Esophagus muscularis mucosa (tissue), 4 donors: ENCODE measurements around the gene METTL26. TPM values are rescaled to one million over a fixed set of nuclear protein-coding genes. Genes with fewer than 3 reads are reported as not detected.
A peak's percentile ranks its signal among the peaks of the same experiment; 100 is the strongest.

ENCODE experiments used
- DNase-seq: peaks from one replicate; pipeline ENCODE4 v3.0.0-alpha.2; 2017; ENCODE audit errors: extremely low spot score
- H3K27ac ChIP-seq, 4 donors: fragments of 200-600 bp; sonication (generic); replicated peaks in 1 of 4; 1 replicate in 3 of 4; 2 replicates in 1 of 4; pipeline ENCODE4 v1.5.1; 2016 to 2019; ENCODE audit warnings: mild to moderate bottlenecking in 1 of 4
- H3K27me3 ChIP-seq, 4 donors: fragments of 200-600 bp; sonication (generic); one replicate each; pipeline versions ENCODE4 v1.5.1 to v1.6.0; 2016 to 2019
- H3K36me3 ChIP-seq, 4 donors: fragments of 200-600 bp; sonication (generic); one replicate each; pipeline ENCODE4 v1.5.1; 2016 to 2019
- H3K4me1 ChIP-seq, 4 donors: fragments of 200-600 bp; sonication (generic); one replicate each; pipeline ENCODE4 v1.5.1; 2016 to 2019
- H3K4me3 ChIP-seq, 4 donors: fragments of 200-600 bp; sonication (generic); 1 replicate in 2 of 4; 2 replicates in 2 of 4; pipeline ENCODE4 v1.5.1; 2016 to 2019; ENCODE audit warnings: mild to moderate bottlenecking in 4 of 4, moderate library complexity in 1 of 4
- H3K9me3 ChIP-seq, 4 donors: fragments of 200-600 bp; sonication (generic); 1 replicate in 3 of 4; 2 replicates in 1 of 4; pipeline ENCODE4 v1.5.1; 2016 to 2019
- EP300 ChIP-seq: sonication (generic); formaldehyde crosslinking; IDR thresholded peaks from one replicate; pipeline ENCODE4 v1.6.1; 2017; ENCODE audit warnings: antibody characterized with exemption
- POLR2A ChIP-seq: fragments of 450-650 bp; IDR thresholded peaks from one replicate; pipeline ENCODE4 v1.6.1; 2017; ENCODE audit warnings: antibody characterized with exemption, moderate library complexity, mild to moderate bottlenecking, low read depth
- POLR2AphosphoS5 ChIP-seq, 2 donors: sonication (generic); formaldehyde crosslinking; IDR thresholded peaks; one replicate each; pipeline ENCODE4 v1.6.1; 2017; ENCODE audit warnings: antibody characterized with exemption in 2 of 2
- WGBS: methylation state at CpG from one replicate; pipeline ENCODE4 v1.1.5; 2018; 5-methylcytosine and 5-hydroxymethylcytosine counted together
- intact Hi-C: fragments of 100-400 bp; cut with DNase I; formaldehyde crosslinking; loops from one replicate; pipeline ENCODE4 v1.15.1; 2023
- total RNA-seq, 4 donors: library from RNA; depleted of rRNA; stranded (reverse); fragments of >200 nt; gene quantifications; one replicate each; pipeline versions ENCODE4 v1.1.0 to v1.2.1, GENCODE V29; 2016
- TF ChIP-seq, protein P1 (sequence below), 3 experiments: fragments of 200-600 bp in 2 of 3; fragments of 450-650 bp in 1 of 3; sonication (generic) in 2 of 3; IDR thresholded peaks; one replicate each; pipeline ENCODE4 v1.5.1; 2017 to 2019; ENCODE audit warnings: antibody characterized with exemption in 3 of 3, mild to moderate bottlenecking in 2 of 3, moderate library complexity in 1 of 3

METTL26 gene
- total RNA-seq, 4 donors from 2014 or later: 129 to 166 (median 142) TPM

DNA sequence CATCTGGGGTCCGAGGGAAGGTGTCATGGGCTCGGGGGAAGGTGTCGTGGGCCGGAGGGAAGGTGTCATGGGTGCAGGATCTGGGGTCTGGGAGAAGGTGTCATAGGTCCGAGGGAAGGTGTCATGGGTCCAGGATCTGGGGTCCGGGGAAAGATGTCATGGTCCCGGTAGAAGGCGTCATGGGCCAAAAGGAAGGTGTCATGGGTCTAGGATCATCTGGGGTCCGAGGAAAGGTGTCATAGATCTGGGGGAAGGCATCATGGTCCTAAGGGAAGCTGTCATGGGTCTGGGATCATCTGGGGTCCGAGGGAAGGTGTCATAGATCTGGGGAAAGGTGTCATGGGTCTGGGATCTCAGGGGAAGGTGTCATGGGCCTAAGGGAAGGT, 45.3 kb downstream of the METTL26 start:
- Histone ChIP-seq H3K27me3 (peaks cover 0 to 4% (median 0%) of the 10 kb centered on the region in 4 donors), H3K4me1 (peaks cover 32 to 75% (median 58%) of the 10 kb centered on the region in 4 donors), H3K36me3 (peaks cover 0 to 22% (median 8%) of the 10 kb centered on the region in 4 donors), H3K9me3 (no peaks in the 10 kb centered on the region), H3K27ac (peak overlapping the region; percentile 81 to 98 (median 92)), H3K4me3 (peak overlapping the region; percentile 83 to 94 (median 88))
- no peak for DNase-seq
- TF ChIP-seq EP300: no peak
- 54% methylated on average over 10 of the region's 10 CpGs for WGBS
- intact Hi-C loops: no loop called here

DNA sequence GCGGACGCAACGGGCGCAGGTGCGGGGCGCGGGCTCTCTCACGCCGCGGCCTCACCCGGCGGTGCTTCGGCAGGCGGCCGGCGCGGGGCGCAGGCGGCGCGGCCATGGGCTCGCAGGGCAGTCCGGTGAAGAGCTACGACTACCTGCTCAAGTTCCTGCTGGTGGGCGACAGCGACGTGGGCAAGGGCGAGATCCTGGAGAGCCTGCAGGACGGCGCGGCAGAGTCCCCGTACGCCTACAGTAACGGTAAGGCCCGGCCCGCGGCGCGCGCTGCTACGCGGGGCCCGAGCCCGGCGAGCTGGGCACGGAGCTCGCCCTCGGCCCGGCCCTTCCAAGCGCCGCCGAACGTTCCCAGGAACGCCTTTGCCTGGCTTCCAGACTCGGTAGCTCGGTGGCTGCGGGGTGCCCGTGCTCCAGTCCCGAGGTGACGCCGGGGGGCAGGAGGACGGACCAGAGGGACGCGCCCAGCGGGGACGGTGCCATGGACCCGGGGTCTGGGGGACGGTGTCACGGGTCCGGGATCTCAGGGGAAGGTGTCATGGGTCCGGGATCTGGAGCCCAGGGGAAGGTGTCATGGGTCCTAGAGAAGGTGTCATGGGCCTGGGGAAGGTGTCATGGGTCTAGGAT, 45.8 kb downstream of the METTL26 start:
- Histone ChIP-seq H3K4me3 (peak overlapping the region; percentile 83 to 94 (median 88)), H3K9me3 (no peaks in the 10 kb centered on the region), H3K27me3 (peaks cover 0 to 8% (median 0%) of the 10 kb centered on the region in 4 donors), H3K36me3 (peaks cover 0 to 22% (median 8%) of the 10 kb centered on the region in 4 donors), H3K27ac (peak overlapping the region; percentile 81 to 98 (median 92)), H3K4me1 (peaks cover 36 to 74% (median 58%) of the 10 kb centered on the region in 4 donors)
- DNase-seq: no peak
- under 1% methylated on average over 18 of the region's 71 CpGs for WGBS
- intact Hi-C loops: no loop called here
- TF ChIP-seq, protein P1, sequence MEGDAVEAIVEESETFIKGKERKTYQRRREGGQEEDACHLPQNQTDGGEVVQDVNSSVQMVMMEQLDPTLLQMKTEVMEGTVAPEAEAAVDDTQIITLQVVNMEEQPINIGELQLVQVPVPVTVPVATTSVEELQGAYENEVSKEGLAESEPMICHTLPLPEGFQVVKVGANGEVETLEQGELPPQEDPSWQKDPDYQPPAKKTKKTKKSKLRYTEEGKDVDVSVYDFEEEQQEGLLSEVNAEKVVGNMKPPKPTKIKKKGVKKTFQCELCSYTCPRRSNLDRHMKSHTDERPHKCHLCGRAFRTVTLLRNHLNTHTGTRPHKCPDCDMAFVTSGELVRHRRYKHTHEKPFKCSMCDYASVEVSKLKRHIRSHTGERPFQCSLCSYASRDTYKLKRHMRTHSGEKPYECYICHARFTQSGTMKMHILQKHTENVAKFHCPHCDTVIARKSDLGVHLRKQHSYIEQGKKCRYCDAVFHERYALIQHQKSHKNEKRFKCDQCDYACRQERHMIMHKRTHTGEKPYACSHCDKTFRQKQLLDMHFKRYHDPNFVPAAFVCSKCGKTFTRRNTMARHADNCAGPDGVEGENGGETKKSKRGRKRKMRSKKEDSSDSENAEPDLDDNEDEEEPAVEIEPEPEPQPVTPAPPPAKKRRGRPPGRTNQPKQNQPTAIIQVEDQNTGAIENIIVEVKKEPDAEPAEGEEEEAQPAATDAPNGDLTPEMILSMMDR (IDR thresholded peaks at IDR 0.05): no peak
- TF ChIP-seq POLR2AphosphoS5 (IDR thresholded peaks at IDR 0.05) (no peak), EP300 (no peak), POLR2A (no peak)

DNA sequence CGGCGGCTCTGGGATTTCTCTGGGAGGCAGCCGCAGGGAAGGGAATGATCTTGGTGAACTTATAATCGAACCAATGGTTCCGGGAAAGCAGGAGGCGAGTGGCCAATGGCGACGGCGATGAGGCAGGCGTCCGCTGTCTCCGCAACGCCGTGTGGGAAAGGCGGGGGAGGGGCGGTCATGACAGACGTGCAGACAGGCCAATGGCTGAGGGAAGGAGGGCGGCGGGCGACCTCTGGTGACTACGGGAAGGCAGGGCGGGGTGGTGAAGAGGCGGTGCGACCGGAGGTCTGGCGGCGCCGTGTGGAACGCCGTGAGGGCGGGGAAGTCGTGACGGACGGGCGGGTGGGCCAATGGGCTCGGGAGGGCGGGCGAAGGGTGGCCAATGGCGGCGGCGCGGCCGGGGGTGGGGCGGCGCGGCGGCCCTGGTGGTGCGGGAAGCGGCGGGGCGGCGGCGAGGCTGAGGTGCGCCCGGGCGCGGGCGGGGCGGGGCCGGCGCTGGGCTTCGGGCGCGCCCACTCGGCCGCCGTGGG, 46.4 kb downstream of the METTL26 start, which contains the start of gene RAB40C:
TSS of gene RAB40C (plus strand) at position 409 of the 530 bp plus-strand sequence. CDS start 226 bp downstream, outside the sequence.
- peak; percentile 100 for DNase-seq
- TF ChIP-seq POLR2A: no peak
- peak in 1 of 2 donors; percentile 10 for TF ChIP-seq POLR2AphosphoS5 (IDR thresholded peaks at IDR 0.05)
- no peak for TF ChIP-seq EP300
- TF ChIP-seq, protein P1 (IDR thresholded peaks at IDR 0.05): peak in 1 of 3 experiments; percentile 17
- H3K36me3 ChIP-seq: peaks cover 0 to 22% (median 8%) of the 10 kb centered on the region in 4 donors
- H3K4me1 ChIP-seq: peaks cover 36 to 68% (median 58%) of the 10 kb centered on the region in 4 donors
- 1% methylated on average over 36 of the region's 67 CpGs for WGBS
- no peaks in the 10 kb centered on the region for H3K9me3 ChIP-seq
- H3K4me3 ChIP-seq: peak within 1 kb of the TSS; percentile 83 to 94 (median 88)
- H3K27me3 ChIP-seq: peaks cover 0 to 9% (median 0%) of the 10 kb centered on the region in 4 donors
- intact Hi-C loops: loop anchor here (5.0 kb wide), 1 partner anchor 48 kb away; the partner anchor contains the start of gene METTL26
- H3K27ac ChIP-seq: peak within 1 kb of the TSS; percentile 93 to 98 (median 96)

DNA sequence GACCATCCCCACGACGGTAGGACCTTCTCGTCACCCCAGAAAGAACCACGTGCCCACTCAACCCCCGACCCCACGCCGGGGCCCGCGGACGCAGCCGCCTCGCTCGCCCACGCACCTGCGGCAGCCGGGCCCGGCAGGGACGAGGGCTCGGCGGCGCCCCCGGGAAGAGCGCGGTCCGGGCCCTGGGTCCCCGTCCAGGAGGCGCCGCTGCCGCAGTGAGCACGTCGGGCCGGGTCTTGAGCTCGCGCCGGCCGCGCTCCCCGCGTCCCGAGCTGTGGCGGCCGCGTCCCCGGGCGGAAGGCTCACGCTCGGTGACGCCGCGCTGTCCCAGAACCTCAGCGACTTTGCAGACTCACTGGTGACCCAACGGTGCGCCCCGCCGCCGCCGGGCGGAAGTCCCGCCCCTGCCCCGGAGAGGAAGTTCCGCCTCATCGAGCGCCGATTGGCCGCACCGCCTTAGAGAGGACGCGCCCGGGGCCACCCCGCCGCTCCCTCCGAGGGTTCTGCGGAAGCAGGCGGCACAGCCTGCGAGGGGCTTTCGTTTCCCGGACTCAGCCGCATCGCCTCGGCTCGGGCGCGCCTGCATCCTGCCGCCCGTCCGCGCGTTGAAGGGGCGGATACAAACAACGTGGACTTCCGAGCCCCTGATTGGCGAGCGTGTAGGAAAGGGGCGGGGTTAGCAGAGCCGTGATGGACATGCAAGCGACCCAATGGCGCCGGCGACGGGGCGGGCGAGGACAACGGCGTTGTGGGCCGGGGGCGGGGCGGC, 47.0 kb downstream of the METTL26 start:
- peak; percentile 85 to 92 for TF ChIP-seq POLR2AphosphoS5 (IDR thresholded peaks at IDR 0.05)
- peak; percentile 80 for TF ChIP-seq POLR2A
- TF ChIP-seq, protein P1 (IDR thresholded peaks at IDR 0.05): no peak
- TF ChIP-seq EP300: no peak
- intact Hi-C loops: loop anchor here (5.0 kb wide), 1 partner anchor 48 kb away; the partner anchor contains the start of gene METTL26
- peak; percentile 100 for DNase-seq
- Histone ChIP-seq H3K27ac (peak overlapping the region; percentile 93 to 98 (median 96)), H3K4me1 (peaks cover 36 to 66% (median 58%) of the 10 kb centered on the region in 4 donors), H3K27me3 (peaks cover 0 to 9% (median 0%) of the 10 kb centered on the region in 4 donors), H3K4me3 (peak overlapping the region; percentile 83 to 94 (median 88)), H3K36me3 (peaks cover 0 to 18% (median 6%) of the 10 kb centered on the region in 4 donors), H3K9me3 (no peaks in the 10 kb centered on the region)
- 2% methylated on average over 15 of the region's 107 CpGs for WGBS

DNA sequence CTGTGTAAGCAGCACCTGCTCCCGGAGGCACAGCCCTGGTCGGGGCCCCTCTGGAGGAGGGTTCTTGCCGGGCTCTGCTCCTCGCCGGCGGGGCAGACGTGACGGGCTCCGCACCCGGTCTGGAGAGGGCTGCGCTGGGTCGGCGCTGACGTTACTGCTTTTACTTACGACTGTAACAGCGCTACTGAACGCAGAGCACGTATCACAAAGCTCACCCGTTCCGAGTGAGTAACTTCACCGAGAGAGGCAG, 47.5 kb downstream of the METTL26 start:
- Histone ChIP-seq H3K4me1 (peaks cover 36 to 69% (median 57%) of the 10 kb centered on the region in 4 donors), H3K9me3 (no peaks in the 10 kb centered on the region), H3K36me3 (peaks cover 0 to 13% (median 3%) of the 10 kb centered on the region in 4 donors), H3K4me3 (peak overlapping the region; percentile 83 to 94 (median 88)), H3K27ac (peak overlapping the region; percentile 93 to 98 (median 96)), H3K27me3 (peaks cover 0 to 9% (median 0%) of the 10 kb centered on the region in 4 donors)
- no peak for DNase-seq
- TF ChIP-seq, protein P1 (IDR thresholded peaks at IDR 0.05): no peak
- no peak for TF ChIP-seq POLR2AphosphoS5 (IDR thresholded peaks at IDR 0.05)
- no peak for TF ChIP-seq POLR2A
- TF ChIP-seq EP300: no peak
- WGBS: 1% methylated on average over 21 of the region's 21 CpGs
- intact Hi-C loops: loop anchor here (5.0 kb wide), 1 partner anchor 49 kb away; the partner anchor contains the start of gene METTL26
